Chondrocyte (in vitro differentiated cells): ENCODE measurements around the gene MYL7. TPM values are rescaled to one million over a fixed set of nuclear protein-coding genes. Genes with fewer than 3 reads are reported as not detected.
A peak's percentile ranks its signal among the peaks of the same experiment; 100 is the strongest.

ENCODE experiments used
- DNase-seq: peaks from one replicate; pipeline ENCODE4 v3.0.0; 2021; ENCODE audit warnings: mixed read lengths, low spot score
- H3K27ac Mint-ChIP-seq: one replicate; pipeline ENCODE4 v1.8.0; 2021; ENCODE audit warnings: mild to moderate bottlenecking, moderate library complexity, mixed read lengths; ENCODE audit not compliant: unreplicated experiment
- H3K27me3 Mint-ChIP-seq: 2 replicates; pipeline ENCODE4 v1.8.0; 2021; ENCODE audit warnings: low read depth, mixed read lengths
- H3K36me3 Mint-ChIP-seq: 2 replicates; pipeline ENCODE4 v1.8.0; 2021; ENCODE audit warnings: low read depth, mixed read lengths
- H3K4me1 Mint-ChIP-seq: 2 replicates; pipeline ENCODE4 v1.8.0; 2021; ENCODE audit warnings: low read depth, mild to moderate bottlenecking, mixed read lengths
- H3K4me3 Mint-ChIP-seq: one replicate; pipeline ENCODE4 v1.8.0; 2021; ENCODE audit warnings: mild to moderate bottlenecking, moderate library complexity, mixed read lengths; ENCODE audit not compliant: unreplicated experiment
- H3K9me3 Mint-ChIP-seq: 2 replicates; pipeline ENCODE4 v1.8.0; 2021; ENCODE audit warnings: low read depth, mixed read lengths
- CTCF ChIP-seq: fragments of 200-600 bp; sonication (generic); IDR thresholded peaks from 2 replicates; pipeline ENCODE4 v1.5.0; 2021; ENCODE audit warnings: antibody characterized with exemption, mild to moderate bottlenecking, moderate library complexity
- total RNA-seq: library from RNA; stranded (reverse); gene quantifications from 3 replicates; pipeline ENCODE4 v1.2.1, GENCODE V29; 2021

MYL7 gene
- total RNA-seq, 1 donor from 2014 or later: not detected

GRCh38 chr7:44114586-44115310 is 26.4 kb downstream of the MYL7 start:
- H3K27me3 Mint-ChIP-seq: no peaks in the 10 kb centered on the region
- no peak for TF ChIP-seq CTCF
- no peak overlapping the region for H3K4me3 Mint-ChIP-seq
- peak overlapping the region; percentile 12 for H3K27ac Mint-ChIP-seq
- H3K4me1 Mint-ChIP-seq: peaks cover 9% of the 10 kb centered on the region
- H3K9me3 Mint-ChIP-seq: no peaks in the 10 kb centered on the region
- no peak for DNase-seq
- peaks cover 18% of the 10 kb centered on the region for H3K36me3 Mint-ChIP-seq

- TF ChIP-seq CTCF: no peak
- no peak overlapping the region for H3K27ac Mint-ChIP-seq
- no peak for DNase-seq
- H3K4me3 Mint-ChIP-seq: no peak overlapping the region
- peaks cover 9% of the 10 kb centered on the region for H3K4me1 Mint-ChIP-seq
- H3K36me3 Mint-ChIP-seq: peaks cover 17% of the 10 kb centered on the region
- no peaks in the 10 kb centered on the region for H3K27me3 Mint-ChIP-seq
- H3K9me3 Mint-ChIP-seq: no peaks in the 10 kb centered on the region
These were observed 27.3 kb downstream of the MYL7 start for GRCh38 chr7:44113764-44114354.

- no peak for TF ChIP-seq CTCF
- no peaks in the 10 kb centered on the region for H3K27me3 Mint-ChIP-seq
- no peaks in the 10 kb centered on the region for H3K9me3 Mint-ChIP-seq
- peaks cover 16% of the 10 kb centered on the region for H3K36me3 Mint-ChIP-seq
- H3K4me3 Mint-ChIP-seq: no peak overlapping the region
- H3K27ac Mint-ChIP-seq: no peak overlapping the region
- H3K4me1 Mint-ChIP-seq: peaks cover 11% of the 10 kb centered on the region
- no peak for DNase-seq
These were observed 28.0 kb downstream of the MYL7 start for GRCh38 chr7:44112997-44113763.

GRCh38 chr7:44112231-44112996 is 28.7 kb downstream of the MYL7 start:
- DNase-seq: no peak
- Mint-ChIP-seq H3K27ac (no peak overlapping the region), H3K36me3 (peaks cover 14% of the 10 kb centered on the region), H3K4me3 (no peak overlapping the region), H3K4me1 (peaks cover 8% of the 10 kb centered on the region), H3K9me3 (no peaks in the 10 kb centered on the region), H3K27me3 (no peaks in the 10 kb centered on the region)
- TF ChIP-seq CTCF: no peak

GRCh38 chr7:44111761-44112160 is 29.4 kb downstream of the MYL7 start:
- TF ChIP-seq CTCF: no peak
- no peak overlapping the region for H3K4me3 Mint-ChIP-seq
- peaks cover 8% of the 10 kb centered on the region for H3K4me1 Mint-ChIP-seq
- peaks cover 15% of the 10 kb centered on the region for H3K36me3 Mint-ChIP-seq
- DNase-seq: no peak
- no peaks in the 10 kb centered on the region for H3K27me3 Mint-ChIP-seq
- H3K9me3 Mint-ChIP-seq: no peaks in the 10 kb centered on the region
- H3K27ac Mint-ChIP-seq: no peak overlapping the region
